IMR-90 (cell line): Measurements from ENCODE around the gene SOSTDC1. TPM values are rescaled to one million over a fixed set of nuclear protein-coding genes. Genes with fewer than 3 reads are reported as not detected.

Experiments used
- ATAC-seq: fragments of 200-7000 bp; cut with Tn5 transposase; 2 replicates; pipeline ENCODE4 v1.9.1; 2020; ENCODE audit warnings: low read depth, mild to moderate bottlenecking, moderate library complexity
- BruUV-seq: library from RNA; stranded (reverse); fragments of 400-500 nt; replicated peaks from 2 replicates; lab custom pipeline; 2021; lab: Mats Ljungman, UMichigan
- CTCF ChIA-PET: fragments of 300-600 bp; formaldehyde crosslinking; extraction: SDS; loops from one replicate; lab custom pipeline; 2021; ENCODE audit warnings: antibody characterized with exemption; lab: Yijun Ruan, JAX
- POLR2A ChIA-PET: fragments of 300-600 bp; sonication (Branson Sonifier 250); formaldehyde crosslinking; loops from one replicate; lab custom pipeline; 2022; ENCODE audit warnings: antibody characterized with exemption; ENCODE audit not compliant: unreplicated experiment; lab: Charles Lee
- DNase-seq: peaks from one replicate; pipeline ENCODE4 v3.0.0; 2013
- H2AFZ ChIP-seq: replicated peaks from 2 replicates; pipeline ENCODE3; 2013; ENCODE audit warnings: low read length, mild to moderate bottlenecking; ENCODE audit not compliant: poor library complexity
- H2AK5ac ChIP-seq: 2 replicates; pipeline ENCODE4 v1.6.1; 2013; ENCODE audit warnings: low read depth, low read length, inconsistent platforms
- H2AK9ac ChIP-seq: replicated peaks from 2 replicates; pipeline ENCODE3; 2013; ENCODE audit warnings: mild to moderate bottlenecking, low read depth, low read length, moderate library complexity; ENCODE audit not compliant: poor library complexity
- H2BK120ac ChIP-seq: 2 replicates; pipeline ENCODE4 v1.6.1; 2013; ENCODE audit warnings: low read depth, low read length, inconsistent platforms
- H2BK15ac ChIP-seq: 3 replicates; pipeline ENCODE4 v1.6.1; 2013; ENCODE audit warnings: low read depth, low read length, inconsistent platforms
- H2BK20ac ChIP-seq: 2 replicates; pipeline ENCODE4 v1.6.1; 2013; ENCODE audit warnings: low read depth, mild to moderate bottlenecking, inconsistent platforms, low read length, moderate library complexity
- H2BK5ac ChIP-seq: 2 replicates; pipeline ENCODE4 v1.6.1; 2013; ENCODE audit warnings: mild to moderate bottlenecking, low read depth, low read length, inconsistent platforms; ENCODE audit not compliant: poor library complexity, severe bottlenecking
- H3K14ac ChIP-seq: replicated peaks from 2 replicates; pipeline ENCODE4 v1.6.1; 2013; ENCODE audit warnings: low read depth, low read length, inconsistent platforms
- H3K18ac ChIP-seq: 2 replicates; pipeline ENCODE4 v1.6.1; 2013; ENCODE audit warnings: low read depth, low read length, control low read depth
- H3K23ac ChIP-seq: 2 replicates; pipeline ENCODE4 v1.6.1; 2013; ENCODE audit warnings: low read depth, low read length, inconsistent platforms
- H3K27ac ChIP-seq: 2 replicates; pipeline ENCODE4 v1.5.1; 2013; ENCODE audit warnings: mild to moderate bottlenecking, control low read depth, low read length; ENCODE audit not compliant: insufficient read depth
- H3K27me3 ChIP-seq: 2 replicates; pipeline ENCODE4 v1.6.1; 2013; ENCODE audit warnings: low read length; ENCODE audit not compliant: control insufficient read depth, insufficient read depth
- H3K36me3 ChIP-seq: 2 replicates; pipeline ENCODE4 v1.6.1; 2013; ENCODE audit warnings: low read length, mixed read lengths; ENCODE audit not compliant: control insufficient read depth, insufficient read depth
- H3K4ac ChIP-seq: 2 replicates; pipeline ENCODE4 v1.6.1; 2013; ENCODE audit warnings: low read depth, low read length, inconsistent platforms
- H3K4me1 ChIP-seq: 2 replicates; pipeline ENCODE4 v1.6.1; 2013; ENCODE audit warnings: low read length, mixed read lengths; ENCODE audit not compliant: control insufficient read depth, insufficient read depth
- H3K4me2 ChIP-seq: 2 replicates; pipeline ENCODE4 v1.6.1; 2013; ENCODE audit warnings: low read depth, mild to moderate bottlenecking, control low read depth, low read length, moderate library complexity
- H3K4me3 ChIP-seq: 2 replicates; pipeline ENCODE4 v1.5.1; 2013; ENCODE audit warnings: low read depth, mild to moderate bottlenecking, control low read depth, low read length, moderate library complexity; ENCODE audit not compliant: insufficient read depth
- H3K56ac ChIP-seq: 2 replicates; pipeline ENCODE4 v1.6.1; 2013; ENCODE audit warnings: low read length, inconsistent platforms; ENCODE audit not compliant: insufficient read depth; ENCODE audit errors: extremely low read depth
- H3K79me1 ChIP-seq, 2 experiments: 2 replicates each; pipeline ENCODE4 v1.6.1; 2013; ENCODE audit warnings: low read length in 2 of 2, inconsistent platforms in 1 of 2, low read depth in 1 of 2
- H3K9ac ChIP-seq: 2 replicates; pipeline ENCODE4 v1.6.1; 2013; ENCODE audit warnings: low read depth, low read length, control low read depth
- H3K9me1 ChIP-seq: 2 replicates; pipeline ENCODE4 v1.6.1; 2013; ENCODE audit warnings: low read length, inconsistent platforms; ENCODE audit not compliant: insufficient read depth
- H3K9me3 ChIP-seq: 2 replicates; pipeline ENCODE4 v1.6.1; 2013; ENCODE audit warnings: low read length; ENCODE audit not compliant: control insufficient read depth, insufficient read depth
- H4K20me1 ChIP-seq: 2 replicates; pipeline ENCODE4 v1.6.1; 2013; ENCODE audit warnings: low read length, inconsistent platforms; ENCODE audit not compliant: insufficient read depth
- H4K5ac ChIP-seq: 2 replicates; pipeline ENCODE4 v1.6.1; 2013; ENCODE audit warnings: mild to moderate bottlenecking, low read depth, low read length, control low read depth
- H4K8ac ChIP-seq, 2 experiments: 2 replicates each; pipeline ENCODE4 v1.6.1; 2013; ENCODE audit warnings: low read depth in 2 of 2, low read length in 2 of 2, control low read depth in 1 of 2, inconsistent platforms in 1 of 2
- H4K91ac ChIP-seq: 2 replicates; pipeline ENCODE4 v1.6.1; 2013; ENCODE audit warnings: low read depth, low read length, inconsistent platforms; ENCODE audit not compliant: insufficient read depth
- BHLHE40 ChIP-seq: fragments of 150-350 bp; IDR thresholded peaks from 2 replicates; pipeline ENCODE4 v1.6.1; 2016; ENCODE audit warnings: mild to moderate bottlenecking, low read depth, low read length
- CEBPB ChIP-seq: IDR thresholded peaks from 2 replicates; pipeline ENCODE4 v1.6.1; 2012; ENCODE audit warnings: low read depth, low read length, improper control_type of control experiment
- CHD1 ChIP-seq: IDR thresholded peaks from 2 replicates; pipeline ENCODE4 v1.6.1; 2012; ENCODE audit warnings: low read depth, low read length, improper control_type of control experiment
- CTCF ChIP-seq: conservative IDR thresholded peaks from 2 replicates; pipeline ENCODE4 v1.5.1; 2012; ENCODE audit warnings: mild to moderate bottlenecking, low read depth, low read length, improper control_type of control experiment
- ELK1 ChIP-seq: fragments of 150-350 bp; IDR thresholded peaks from 2 replicates; pipeline ENCODE4 v1.6.1; 2016; ENCODE audit warnings: low read depth, mild to moderate bottlenecking, low read length, moderate library complexity, borderline replicate concordance
- FOS ChIP-seq: fragments of 150-350 bp; IDR thresholded peaks from 2 replicates; pipeline ENCODE4 v1.6.1; 2016; ENCODE audit warnings: low read depth, low read length
- MAFK ChIP-seq: IDR thresholded peaks from 2 replicates; pipeline ENCODE4 v1.6.1; 2012; ENCODE audit warnings: low read depth, low read length, improper control_type of control experiment
- MAZ ChIP-seq: IDR thresholded peaks from 2 replicates; pipeline ENCODE4 v1.6.1; 2012; ENCODE audit warnings: low read depth, mild to moderate bottlenecking, low read length, improper control_type of control experiment, moderate library complexity, borderline replicate concordance
- MXI1 ChIP-seq: IDR thresholded peaks from 2 replicates; pipeline ENCODE4 v1.6.1; 2012; ENCODE audit warnings: low read depth, mild to moderate bottlenecking, low read length, moderate library complexity, borderline replicate concordance
- POLR2A ChIP-seq: IDR thresholded peaks from 2 replicates; pipeline ENCODE4 v1.6.1; 2012; ENCODE audit warnings: mild to moderate bottlenecking, low read depth, low read length
- RAD21 ChIP-seq: IDR thresholded peaks from 2 replicates; pipeline ENCODE4 v1.6.1; 2012; ENCODE audit warnings: low read length, improper control_type of control experiment
- RCOR1 ChIP-seq: IDR thresholded peaks from 2 replicates; pipeline ENCODE4 v1.6.1; 2012; ENCODE audit warnings: mild to moderate bottlenecking, low read length, improper control_type of control experiment; ENCODE audit not compliant: insufficient replicate concordance
- RFX5 ChIP-seq: IDR thresholded peaks from 2 replicates; pipeline ENCODE4 v1.8.0; 2012; ENCODE audit warnings: low read depth, mild to moderate bottlenecking, low read length, moderate library complexity
- SMC3 ChIP-seq: fragments of 150-350 bp; IDR thresholded peaks from 2 replicates; pipeline ENCODE4 v1.6.1; 2016; ENCODE audit warnings: low read depth, mild to moderate bottlenecking, antibody characterized with exemption, low read length, moderate library complexity
- WGBS, 2 experiments: methylation state at CpG; one replicate each; pipeline versions ENCODE4 v1.1.5 to v1.1.7; 2013; ENCODE audit warnings: missing lambda C conversion rate in 2 of 2; ENCODE audit not compliant: insufficient read length in 1 of 2; ENCODE audit errors: extremely low coverage in 2 of 2; 5-methylcytosine and 5-hydroxymethylcytosine counted together
- dilution Hi-C: fragments of 300-500 bp; cut with HindIII; formaldehyde crosslinking; loops from one replicate; pipeline ENCODE4 v1.14.3; 2018; ENCODE audit warnings: low sequenced_read_pairs; ENCODE audit not compliant: unreplicated experiment
- in situ Hi-C: fragments of 300-500 bp; cut with MboI; formaldehyde crosslinking; loops from 3 replicates; pipeline ENCODE4 v1.14.3; 2019; ENCODE audit warnings: low sequenced_read_pairs, inconsistent platforms, mixed read lengths
- intact Hi-C: fragments of 100-400 bp; cut with micrococcal nuclease; formaldehyde crosslinking; loops from 2 replicates; pipeline ENCODE4 v1.10.0; 2022
- polyA plus RNA-seq, 3 experiments: library from polyadenylated mRNA; depleted of rRNA; stranded (reverse); fragments of >200 nt; gene quantifications; 2 replicates each; pipeline ENCODE4 v1.2.3, GENCODE V29; 2012; ENCODE audit warnings: low replicate concordance in 1 of 3
- total RNA-seq: library from RNA; depleted of rRNA; stranded (reverse); fragments of >200 nt; gene quantifications from 2 replicates; pipeline ENCODE4 v1.2.3, GENCODE V29; 2012

Gene SOSTDC1
- total and polyA plus RNA-seq, 2 of the 4 experiments (the other 2 are of a cell fraction): 0.07 TPM; not detected in 1

- TF ChIP-seq RAD21: no peak
These were observed 1.4 kb downstream of the SOSTDC1 start (continued) for GRCh38 chr7:16463949-16464715.

GRCh38 chr7:16463520-16463919, 2.0 kb downstream of the SOSTDC1 start:
- Histone ChIP-seq H4K8ac (no peak overlapping the region), H4K20me1 (no peaks in the 10 kb centered on the region), H2AFZ (no peak overlapping the region), H2BK15ac (no peak overlapping the region), H2BK5ac (no peak overlapping the region), H3K56ac (no peak overlapping the region), H2BK20ac (no peak overlapping the region), H3K4me1 (no peaks in the 10 kb centered on the region), H4K91ac (no peak overlapping the region), H3K4ac (no peak overlapping the region), H3K79me1 (no peaks in the 10 kb centered on the region), H3K14ac (no peak overlapping the region), H2BK120ac (no peak overlapping the region), H4K5ac (no peak overlapping the region), H3K18ac (no peak overlapping the region), H3K27me3 (peaks cover 6% of the 10 kb centered on the region), H3K9me3 (no peaks in the 10 kb centered on the region), H2AK5ac (no peak overlapping the region), H3K9ac (no peak overlapping the region), H3K9me1 (no peaks in the 10 kb centered on the region), H3K23ac (no peak overlapping the region), H3K27ac (no peak overlapping the region), H3K36me3 (no peaks in the 10 kb centered on the region), H2AK9ac (no peak overlapping the region), H3K4me2 (no peak overlapping the region), H3K4me3 (no peak overlapping the region)
- no peak for TF ChIP-seq FOS
- no peak for TF ChIP-seq ELK1
- no peak for TF ChIP-seq CHD1
- no peak for TF ChIP-seq RFX5
- no peak for TF ChIP-seq BHLHE40
- no peak for TF ChIP-seq CEBPB
- no peak for TF ChIP-seq MXI1
- TF ChIP-seq MAZ: no peak
- no peak for TF ChIP-seq RCOR1
- TF ChIP-seq CTCF: no peak
- no peak for TF ChIP-seq MAFK
- TF ChIP-seq POLR2A: no peak
- TF ChIP-seq SMC3: no peak
- TF ChIP-seq RAD21: no peak
- POLR2A ChIA-PET: no interaction called here
- CTCF ChIA-PET: interaction anchor here (0.6 to 1.4 kb wide), 4 partner anchors 9 to 74 kb away, joined by 3 read pairs; no protein-coding TSS in a partner anchor
- intact Hi-C loops: no loop called here
- ATAC-seq (no peak), DNase-seq (no peak)
- no CpG with 5 or more reads among the region's 2 CpGs for WGBS, 2 experiments
- dilution Hi-C loops: no loop called here
- in situ Hi-C loops: no loop called here
- BruUV-seq: no TSS peak
